Endodermal cell (in vitro differentiated cells): ENCODE measurements around the gene KRTAP10-5. TPM values are rescaled to one million over a fixed set of nuclear protein-coding genes. Genes with fewer than 3 reads are reported as not detected.
A peak's percentile ranks its signal among the peaks of the same experiment; 100 is the strongest.

Experiments used
- DNase-seq: peaks from one replicate; pipeline ENCODE4 v3.0.0-alpha.2; 2017
- H3K27ac ChIP-seq: 2 replicates; pipeline ENCODE4 v1.5.1; 2013; ENCODE audit warnings: mild to moderate bottlenecking, low read depth, low read length, moderate library complexity
- H3K27me3 ChIP-seq: 2 replicates; pipeline ENCODE4 v1.6.1; 2013; ENCODE audit warnings: mild to moderate bottlenecking, low read length, moderate library complexity; ENCODE audit not compliant: insufficient read depth, control insufficient read depth, poor library complexity, severe bottlenecking
- H3K36me3 ChIP-seq: 2 replicates; pipeline ENCODE4 v1.7.0; 2013; ENCODE audit warnings: mild to moderate bottlenecking, low read length, moderate library complexity; ENCODE audit not compliant: control insufficient read depth, insufficient read depth
- H3K4me1 ChIP-seq: one replicate; pipeline ENCODE4 v1.7.0; 2013; ENCODE audit warnings: low read length; ENCODE audit not compliant: control insufficient read depth, insufficient read depth
- H3K4me3 ChIP-seq: 2 replicates; pipeline ENCODE4 v1.5.1; 2013; ENCODE audit warnings: mild to moderate bottlenecking, low read length, moderate library complexity
- H3K9ac ChIP-seq: 2 replicates; pipeline ENCODE4 v1.6.1; 2013; ENCODE audit warnings: mild to moderate bottlenecking, low read length, moderate library complexity; ENCODE audit not compliant: poor library complexity, severe bottlenecking; ENCODE audit errors: extremely low read depth
- H3K9me3 ChIP-seq: 2 replicates; pipeline ENCODE4 v1.6.1; 2013; ENCODE audit warnings: mild to moderate bottlenecking, low read length, moderate library complexity; ENCODE audit not compliant: control insufficient read depth
- H3K27ac Mint-ChIP-seq: 2 replicates; pipeline ENCODE4 v1.8.0; 2020; ENCODE audit warnings: mixed read lengths
- H3K27me3 Mint-ChIP-seq: 2 replicates; pipeline ENCODE4 v1.8.0; 2021; ENCODE audit warnings: mild to moderate bottlenecking, mixed read lengths; ENCODE audit not compliant: insufficient read depth
- H3K36me3 Mint-ChIP-seq: 2 replicates; pipeline ENCODE4 v1.8.0; 2020; ENCODE audit warnings: low read depth, mixed read lengths
- H3K4me1 Mint-ChIP-seq: 2 replicates; pipeline ENCODE4 v1.8.0; 2020; ENCODE audit warnings: mixed read lengths
- H3K4me3 Mint-ChIP-seq: 2 replicates; pipeline ENCODE4 v1.8.0; 2020; ENCODE audit warnings: mild to moderate bottlenecking, moderate library complexity, mixed read lengths
- H3K9me3 Mint-ChIP-seq: 2 replicates; pipeline ENCODE4 v1.8.0; 2020; ENCODE audit warnings: mild to moderate bottlenecking, mixed read lengths
- CTCF ChIP-seq: fragments of 200-600 bp; sonication (generic); conservative IDR thresholded peaks from 2 replicates; pipeline ENCODE4 v1.5.0; 2021; ENCODE audit warnings: antibody characterized with exemption, mild to moderate bottlenecking
- WGBS, 2 experiments: methylation state at CpG; one replicate each; pipeline versions ENCODE4 v1.1.5 to v1.1.7; 2013; ENCODE audit warnings: missing lambda C conversion rate in 2 of 2, mixed read lengths in 1 of 2; ENCODE audit not compliant: insufficient coverage in 1 of 2, insufficient read length in 1 of 2; 5-methylcytosine and 5-hydroxymethylcytosine counted together
- total RNA-seq, 2 donors: library from RNA; stranded (reverse); fragmentation: NEBNext Ultra II Directional in 1 of 2; extraction: Animal tissue kit (Norgen Biotek cat#: 25700) in 1 of 2; gene quantifications; 2 replicates in 1 of 2; 3 replicates in 1 of 2; pipeline ENCODE4 v1.2.1, GENCODE V29; 2021

KRTAP10-5 gene
- total RNA-seq, 2 donors from 2014 or later: not detected

DNA sequence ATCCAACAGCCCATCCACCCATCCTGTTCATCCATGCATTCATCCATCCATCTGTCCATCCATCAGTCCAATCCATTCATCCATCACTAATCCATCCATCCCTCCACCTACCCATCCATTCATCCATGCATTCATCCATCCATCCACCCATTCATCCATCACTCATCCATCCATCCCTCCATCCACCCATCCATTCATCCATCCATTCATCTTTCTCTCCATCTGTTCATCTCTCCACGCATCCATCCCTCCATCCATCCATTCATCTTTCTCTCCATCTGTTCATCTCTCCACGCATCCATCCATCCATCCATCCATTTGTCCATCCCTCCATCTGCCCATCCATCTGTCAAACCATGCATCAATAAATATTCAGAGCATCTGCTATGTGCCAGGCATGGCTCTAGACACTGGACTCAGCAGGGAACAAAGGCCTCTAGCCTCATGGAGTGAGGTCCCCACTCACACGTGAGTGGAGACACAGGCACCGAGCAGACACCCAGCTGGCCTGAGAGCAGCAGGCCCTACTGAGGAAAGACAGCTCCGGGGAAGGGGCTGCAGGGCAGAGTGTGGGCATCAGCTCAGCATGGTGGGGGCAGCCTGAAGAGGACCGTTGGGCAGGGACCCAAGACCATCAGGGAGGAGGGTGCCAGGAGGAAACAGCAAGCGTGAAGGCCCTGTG lies 50.0 kb downstream of the KRTAP10-5 start:
- H3K27me3 Mint-ChIP-seq: no peaks in the 10 kb centered on the region
- TF ChIP-seq CTCF: no peak
- Histone ChIP-seq H3K27me3 (no peaks in the 10 kb centered on the region), H3K4me3 (no peak overlapping the region), H3K4me1 (no peaks in the 10 kb centered on the region), H3K27ac (no peak overlapping the region), H3K9ac (no peak overlapping the region), H3K36me3 (no peaks in the 10 kb centered on the region), H3K9me3 (no peaks in the 10 kb centered on the region)
- no peak for DNase-seq
- 90 to 95% methylated on average over 7 of the region's 7 CpGs for WGBS, 2 experiments
- no peaks in the 10 kb centered on the region for H3K36me3 Mint-ChIP-seq
- no peaks in the 10 kb centered on the region for H3K9me3 Mint-ChIP-seq
- H3K4me1 Mint-ChIP-seq: no peaks in the 10 kb centered on the region
- no peak overlapping the region for H3K4me3 Mint-ChIP-seq
- no peak overlapping the region for H3K27ac Mint-ChIP-seq

DNA sequence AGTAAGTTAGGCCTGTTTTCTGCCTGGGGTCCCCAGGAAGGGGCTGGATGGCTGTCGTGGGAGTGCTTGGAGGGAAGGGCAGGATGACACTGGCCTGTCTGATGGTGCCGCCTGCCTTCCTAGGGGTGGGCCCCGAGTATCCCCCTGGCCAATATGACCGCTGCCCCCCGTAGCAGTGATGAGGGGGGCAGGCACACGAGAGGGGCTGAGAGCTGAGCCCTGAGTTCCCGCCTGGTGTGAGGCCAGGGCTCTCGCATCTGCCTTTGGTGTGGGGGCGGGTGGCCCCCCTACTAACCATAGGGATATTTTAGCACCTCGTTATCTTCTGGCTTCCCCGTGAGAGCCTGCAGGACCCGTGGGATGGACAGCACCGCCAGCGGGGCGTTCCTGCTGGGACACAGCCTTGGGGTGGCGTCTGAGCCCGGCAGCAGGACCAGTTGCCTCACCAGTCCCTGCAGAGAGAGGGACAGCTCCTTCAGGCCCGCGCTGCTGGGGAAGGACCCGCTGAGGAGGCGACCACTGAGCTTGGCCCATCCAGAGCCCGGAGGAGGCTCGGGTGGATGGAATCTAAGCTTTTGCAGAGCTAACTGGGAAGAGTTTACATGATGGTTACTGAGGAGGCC lies 50.8 kb downstream of the KRTAP10-5 start:
- peak; percentile 39 for DNase-seq
- no peak overlapping the region for H3K4me3 Mint-ChIP-seq

More for the DNA sequence above, 50.8 kb downstream of the KRTAP10-5 start:
- Histone ChIP-seq H3K36me3 (no peaks in the 10 kb centered on the region), H3K9ac (no peak overlapping the region), H3K4me1 (no peaks in the 10 kb centered on the region), H3K27ac (no peak overlapping the region), H3K4me3 (no peak overlapping the region), H3K9me3 (peaks cover under 1% of the 10 kb centered on the region), H3K27me3 (no peaks in the 10 kb centered on the region)
- Mint-ChIP-seq H3K27me3 (no peaks in the 10 kb centered on the region), H3K27ac (no peak overlapping the region), H3K4me1 (no peaks in the 10 kb centered on the region), H3K9me3 (no peaks in the 10 kb centered on the region), H3K36me3 (no peaks in the 10 kb centered on the region)
- 91 to 97% methylated on average over 18 to 23 of the region's 23 CpGs for WGBS, 2 experiments
- no peak for TF ChIP-seq CTCF

Other genes with a start within 250 kb of the KRTAP10-5 start
- 10 to 100 TPM; 33.1 to 35.7 TPM for gene CFAP410, start 241.2 kb downstream of the KRTAP10-5 start, total RNA-seq
- gene TRPM2, start 227.0 kb downstream of the KRTAP10-5 start, total RNA-seq: 10 to 100 TPM in 1 of 2 donors, 1 to 10 TPM in 1; 1.6 to 12.5 TPM
- 10 to 100 TPM; 14.1 to 16.5 TPM for gene LRRC3, start 125.1 kb downstream of the KRTAP10-5 start, total RNA-seq
- not detected for gene KRTAP10-1, start 40.4 kb downstream of the KRTAP10-5 start, total RNA-seq
- gene KRTAP10-2, start 29.1 kb downstream of the KRTAP10-5 start, total RNA-seq: not detected
- not detected for gene KRTAP10-3, start 21.8 kb downstream of the KRTAP10-5 start, total RNA-seq
- gene KRTAP10-4, start 6.9 kb downstream of the KRTAP10-5 start, total RNA-seq: not detected
- not detected for gene KRTAP10-6, start 11.9 kb upstream of the KRTAP10-5 start, total RNA-seq
- gene KRTAP10-7, start 20.0 kb upstream of the KRTAP10-5 start, total RNA-seq: not detected
- gene KRTAP10-8, start 31.5 kb upstream of the KRTAP10-5 start, total RNA-seq: not detected
- gene KRTAP10-9, start 46.5 kb upstream of the KRTAP10-5 start, total RNA-seq: not detected
- gene KRTAP10-10, start 56.8 kb upstream of the KRTAP10-5 start, total RNA-seq: not detected
- gene KRTAP10-11, start 65.8 kb upstream of the KRTAP10-5 start, total RNA-seq: not detected
- gene KRTAP12-4, start 74.1 kb upstream of the KRTAP10-5 start, total RNA-seq: not detected
- gene KRTAP12-3, start 77.3 kb upstream of the KRTAP10-5 start, total RNA-seq: not detected
- not detected for gene KRTAP12-2, start 86.3 kb upstream of the KRTAP10-5 start, total RNA-seq
- gene KRTAP12-1, start 101.6 kb upstream of the KRTAP10-5 start, total RNA-seq: not detected
- not detected for gene KRTAP10-12, start 116.6 kb upstream of the KRTAP10-5 start, total RNA-seq
- 1 to 10 TPM; 1.5 to 6.0 TPM for gene TSPEAR, start 131.0 kb upstream of the KRTAP10-5 start, total RNA-seq
- gene UBE2G2, start 221.2 kb upstream of the KRTAP10-5 start, total RNA-seq: 10 to 100 TPM; 84.0 to 84.8 TPM
- 10 to 100 TPM; 79.5 to 96.4 TPM for gene SUMO3, start 237.5 kb upstream of the KRTAP10-5 start, total RNA-seq